Coronary artery (tissue), 2 donors: Measurements from ENCODE around the gene UBE4B.
A peak's percentile ranks its signal among the peaks of the same experiment; 100 is the strongest.

Experiments used
- DNase-seq: peaks from one replicate; pipeline ENCODE4 v3.0.0-alpha.2; 2017; ENCODE audit warnings: low spot score
- H3K27ac ChIP-seq, 2 donors: fragments of 200-600 bp; sonication (generic); one replicate each; pipeline ENCODE4 v1.5.1; 2016 to 2019
- H3K4me3 ChIP-seq: fragments of 200-600 bp; sonication (generic); 2 replicates; pipeline ENCODE4 v1.5.1; 2016; ENCODE audit warnings: mild to moderate bottlenecking, moderate library complexity
- TF ChIP-seq, protein P1 (sequence below): fragments of 200-600 bp; sonication (generic); IDR thresholded peaks from one replicate; pipeline ENCODE4 v1.5.1; 2019; ENCODE audit warnings: antibody characterized with exemption

UBE4B gene

DNA sequence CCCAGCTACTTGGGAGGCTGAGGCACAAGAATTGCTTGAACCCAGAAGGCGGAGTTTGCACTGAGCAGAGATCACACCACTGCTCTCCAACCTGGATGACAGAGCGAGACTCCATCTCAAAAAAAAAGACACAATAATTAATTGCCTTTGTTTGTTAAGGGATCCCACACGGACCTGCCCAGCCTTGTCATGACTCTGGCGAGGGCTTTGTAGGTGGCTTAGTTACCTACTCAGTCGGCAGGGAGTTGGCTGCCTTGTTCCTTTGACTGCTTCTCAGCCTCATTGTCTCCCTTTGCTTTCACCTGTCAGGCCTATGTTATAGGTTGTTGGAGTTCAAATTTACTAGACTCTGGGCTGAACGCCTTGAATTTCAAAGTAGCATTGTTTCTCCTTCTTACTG is 82.0 kb downstream of the UBE4B start:
- Histone ChIP-seq H3K4me3 (no peak overlapping the region), H3K27ac (no peak overlapping the region)
- no peak for DNase-seq
- TF ChIP-seq, protein P1, sequence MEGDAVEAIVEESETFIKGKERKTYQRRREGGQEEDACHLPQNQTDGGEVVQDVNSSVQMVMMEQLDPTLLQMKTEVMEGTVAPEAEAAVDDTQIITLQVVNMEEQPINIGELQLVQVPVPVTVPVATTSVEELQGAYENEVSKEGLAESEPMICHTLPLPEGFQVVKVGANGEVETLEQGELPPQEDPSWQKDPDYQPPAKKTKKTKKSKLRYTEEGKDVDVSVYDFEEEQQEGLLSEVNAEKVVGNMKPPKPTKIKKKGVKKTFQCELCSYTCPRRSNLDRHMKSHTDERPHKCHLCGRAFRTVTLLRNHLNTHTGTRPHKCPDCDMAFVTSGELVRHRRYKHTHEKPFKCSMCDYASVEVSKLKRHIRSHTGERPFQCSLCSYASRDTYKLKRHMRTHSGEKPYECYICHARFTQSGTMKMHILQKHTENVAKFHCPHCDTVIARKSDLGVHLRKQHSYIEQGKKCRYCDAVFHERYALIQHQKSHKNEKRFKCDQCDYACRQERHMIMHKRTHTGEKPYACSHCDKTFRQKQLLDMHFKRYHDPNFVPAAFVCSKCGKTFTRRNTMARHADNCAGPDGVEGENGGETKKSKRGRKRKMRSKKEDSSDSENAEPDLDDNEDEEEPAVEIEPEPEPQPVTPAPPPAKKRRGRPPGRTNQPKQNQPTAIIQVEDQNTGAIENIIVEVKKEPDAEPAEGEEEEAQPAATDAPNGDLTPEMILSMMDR: no peak

DNA sequence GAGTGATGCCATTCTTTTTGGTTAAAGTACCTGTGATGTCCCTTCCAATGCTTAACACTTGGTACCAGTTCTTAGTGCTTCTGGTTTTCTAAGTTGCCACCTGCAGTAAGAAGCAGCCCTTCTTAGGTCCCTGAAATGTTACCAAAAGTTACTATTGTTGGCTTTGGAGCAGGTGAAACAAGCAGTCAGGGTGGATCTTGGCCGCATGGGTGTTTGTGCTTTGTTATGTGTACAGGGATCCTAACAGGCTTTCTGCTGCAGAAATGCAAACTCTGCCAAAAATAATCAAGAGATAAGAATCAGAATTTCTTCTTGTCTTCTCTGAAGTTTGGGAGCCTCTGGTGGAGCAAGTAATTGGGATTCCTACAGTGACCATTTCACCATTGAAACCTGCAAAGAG is 84.4 kb downstream of the UBE4B start:
- H3K27ac ChIP-seq: no peak overlapping the region
- DNase-seq: no peak
- TF ChIP-seq, protein P1: no peak
- H3K4me3 ChIP-seq: no peak overlapping the region

- no peak for DNase-seq
- H3K4me3 ChIP-seq: no peak overlapping the region
- TF ChIP-seq, protein P1: no peak
- H3K27ac ChIP-seq: no peak overlapping the region
Observed at GRCh38 chr1:10117865-10118264, 85.1 kb downstream of the UBE4B start.

DNA sequence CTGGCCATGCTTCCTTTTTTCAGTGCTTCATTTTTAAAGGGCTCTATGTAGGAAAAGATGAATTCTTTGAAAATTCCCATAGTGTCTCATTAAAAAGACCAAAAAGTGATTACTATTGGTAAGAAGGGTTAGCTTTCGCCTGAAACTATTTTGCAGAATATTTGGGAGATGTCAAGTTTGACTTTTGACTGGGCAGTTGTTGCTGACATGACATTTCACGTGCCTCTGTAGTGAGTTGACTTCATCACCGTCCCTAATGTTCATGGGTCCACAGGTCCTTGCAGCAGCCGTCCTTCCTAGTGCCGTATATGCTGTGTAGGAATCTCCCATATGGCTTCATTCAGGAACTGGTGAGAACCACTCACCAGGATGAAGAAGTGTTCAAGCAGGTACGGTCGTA is 88.9 kb downstream of the UBE4B start:
- Histone ChIP-seq H3K27ac (no peak overlapping the region), H3K4me3 (no peak overlapping the region)
- DNase-seq: no peak
- TF ChIP-seq, protein P1: no peak

GRCh38 chr1:10122926-10123325 is 90.2 kb downstream of the UBE4B start:
- DNase-seq: no peak
- H3K27ac ChIP-seq: peak overlapping the region; percentile 23 to 81
- no peak overlapping the region for H3K4me3 ChIP-seq
- TF ChIP-seq, protein P1: no peak

- H3K27ac ChIP-seq: no peak overlapping the region
- TF ChIP-seq, protein P1: no peak
- no peak overlapping the region for H3K4me3 ChIP-seq
- DNase-seq: no peak
Observed at GRCh38 chr1:10128101-10128765, 95.5 kb downstream of the UBE4B start.

DNA sequence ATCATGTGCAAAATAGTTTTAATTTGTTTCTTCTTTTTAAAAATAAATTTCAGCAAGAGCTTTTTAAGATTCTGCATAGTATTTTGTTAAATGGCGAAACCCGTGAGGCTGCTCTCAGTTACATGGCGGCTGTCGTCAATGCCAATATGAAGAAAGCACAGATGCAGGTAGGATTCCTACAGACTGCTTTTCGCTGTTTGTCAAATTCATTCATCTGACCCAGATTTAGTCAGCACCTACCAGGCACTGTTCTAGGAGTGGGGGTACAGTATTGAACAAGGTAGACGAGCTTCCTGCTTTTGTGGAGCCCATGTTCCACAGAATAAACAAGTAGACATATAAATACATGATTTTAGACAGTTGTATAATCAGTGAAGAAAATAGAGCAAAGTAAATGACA is 99.6 kb downstream of the UBE4B start:
- TF ChIP-seq, protein P1: no peak
- Histone ChIP-seq H3K4me3 (no peak overlapping the region), H3K27ac (no peak overlapping the region)
- DNase-seq: no peak
